HCT116 (cell line): Measurements from ENCODE around the gene CDK2AP2. TPM values are rescaled to one million over a fixed set of nuclear protein-coding genes. Genes with fewer than 3 reads are reported as not detected.
"Not testable (repeated sequence)": the region's sequence is repeated elsewhere in the genome, so short reads cannot be mapped to it uniquely, and the experiment has no call there.

ENCODE experiments used
- ATAC-seq: fragments of 200-7000 bp; cut with Tn5 transposase; 2 replicates; pipeline ENCODE4 v1.9.1; 2020; ENCODE audit warnings: mild to moderate bottlenecking, moderate library complexity
- BruUV-seq: library from RNA; stranded (reverse); fragments of 400-500 nt; replicated peaks from 2 replicates; lab custom pipeline; 2021; lab: Mats Ljungman, UMichigan
- CTCF ChIA-PET: fragments of 300-600 bp; sonication (Branson Sonifier 250); formaldehyde crosslinking; loops from one replicate; lab custom pipeline; 2021; ENCODE audit warnings: antibody characterized with exemption; lab: Charles Lee
- POLR2A ChIA-PET: fragments of 300-600, 350-600 bp; sonication (Branson Sonifier 250); formaldehyde crosslinking; loops from one replicate; lab custom pipeline; 2021; ENCODE audit warnings: antibody characterized with exemption; lab: Charles Lee
- RAD21 ChIA-PET, 2 experiments: fragments of 300-600 bp; sonication (Branson Sonifier 250); formaldehyde crosslinking; loops; one replicate each; lab custom pipeline; 2023; ENCODE audit warnings: low total read pairs in 2 of 2; ENCODE audit not compliant: uncharacterized antibody in 2 of 2, unreplicated experiment in 2 of 2, low non-redundant PET in 1 of 2; lab: Charles Lee
- DNase-seq: peaks from one replicate; pipeline ENCODE4 v3.0.0-alpha.2; 2010; ENCODE audit warnings: low read depth, low spot score
- H2AFZ ChIP-seq: fragments of 200-600 bp; shearing (Covaris generic), sonication (generic); 2 replicates; pipeline ENCODE4 v1.6.1; 2017; ENCODE audit warnings: low read depth, mixed run types, mixed read lengths, antibody characterized with exemption, low read length; ENCODE audit not compliant: poor library complexity, severe bottlenecking
- H3K27ac ChIP-seq: 2 replicates; pipeline ENCODE4 v1.5.1; 2012; ENCODE audit warnings: low read depth, low read length
- H3K27me3 ChIP-seq: fragments of 200-600 bp; sonication (generic); 2 replicates; pipeline ENCODE4 v1.6.1; 2016; ENCODE audit warnings: mixed run types, low read length, mixed read lengths; ENCODE audit not compliant: insufficient read depth
- H3K36me3 ChIP-seq, 2 experiments: fragments of 200-500 bp in 1 of 2; fragments of 200-600 bp in 1 of 2; sonication (Bioruptor generic) in 1 of 2; sonication (generic) in 1 of 2; 2 replicates each; pipeline versions ENCODE4 v1.5.1 to v1.6.1; 2014 to 2016; ENCODE audit warnings: low read length in 2 of 2, inconsistent platforms in 1 of 2, mixed read lengths in 1 of 2, mixed run types in 1 of 2; ENCODE audit not compliant: insufficient read depth in 2 of 2, control insufficient read depth in 1 of 2
- H3K4me1 ChIP-seq, 2 experiments: fragments of 200-600 bp in 1 of 2; sonication (generic) in 1 of 2; 2 replicates each; pipeline versions ENCODE4 v1.5.1 to v1.6.1; 2012 to 2017; ENCODE audit warnings: low read length in 2 of 2, inconsistent platforms in 1 of 2, mild to moderate bottlenecking in 1 of 2, mixed read lengths in 1 of 2, mixed run types in 1 of 2, moderate library complexity in 1 of 2; ENCODE audit not compliant: insufficient read depth in 2 of 2, control insufficient read depth in 1 of 2
- H3K4me2 ChIP-seq: fragments of 200-600 bp; sonication (generic); 2 replicates; pipeline ENCODE4 v1.6.1; 2017; ENCODE audit warnings: mixed run types, low read length, mixed read lengths
- H3K4me3 ChIP-seq, 2 experiments: fragments of 200-600 bp in 1 of 2; sonication (generic) in 1 of 2; replicated peaks in 1 of 2; 2 replicates each; pipeline ENCODE4 v1.5.1; 2011 to 2016; ENCODE audit warnings: low read length in 2 of 2, control low read depth in 1 of 2, low read depth in 1 of 2, mild to moderate bottlenecking in 1 of 2, mixed read lengths in 1 of 2, mixed run types in 1 of 2
- H3K79me2 ChIP-seq: fragments of 200-600 bp; sonication (generic); 2 replicates; pipeline ENCODE4 v1.6.1; 2017; ENCODE audit warnings: mild to moderate bottlenecking, mixed run types, low read length, moderate library complexity, mixed read lengths; ENCODE audit not compliant: insufficient read depth
- H3K9ac ChIP-seq: fragments of 200-600 bp; sonication (generic); 2 replicates; pipeline ENCODE4 v1.6.1; 2016; ENCODE audit warnings: low read length, mixed read lengths
- H3K9me2 ChIP-seq: fragments of 200-600 bp; sonication (generic), shearing (Covaris generic); 2 replicates; pipeline ENCODE4 v1.6.1; 2017; ENCODE audit warnings: mixed run types, mild to moderate bottlenecking, moderate library complexity; ENCODE audit not compliant: insufficient read depth
- H3K9me3 ChIP-seq, 2 experiments: fragments of 200-500 bp in 1 of 2; fragments of 200-600 bp in 1 of 2; sonication (Bioruptor generic) in 1 of 2; sonication (generic) in 1 of 2; 2 replicates each; pipeline ENCODE4 v1.6.1; 2014 to 2017; ENCODE audit warnings: low read length in 2 of 2, mixed read lengths in 2 of 2, inconsistent platforms in 1 of 2, low read depth in 1 of 2, mild to moderate bottlenecking in 1 of 2, mixed run types in 1 of 2, moderate library complexity in 1 of 2; ENCODE audit not compliant: control insufficient read depth in 1 of 2, insufficient read depth in 1 of 2
- H4K20me1 ChIP-seq: fragments of 200-600 bp; sonication (generic), shearing (Covaris generic); 2 replicates; pipeline ENCODE4 v1.6.1; 2017; ENCODE audit warnings: mixed run types, mild to moderate bottlenecking, moderate library complexity; ENCODE audit not compliant: insufficient read depth
- CBX3 ChIP-seq: IDR thresholded peaks from 2 replicates; pipeline ENCODE4 v1.6.1; 2012; ENCODE audit warnings: low read depth
- CEBPB ChIP-seq: IDR thresholded peaks from 2 replicates; pipeline ENCODE4 v1.6.1; 2012; ENCODE audit warnings: low read depth
- CTCF ChIP-seq, 3 experiments: fragments of 200-600 bp in 1 of 3; sonication (generic) in 1 of 3; IDR thresholded peaks in 2 of 3; conservative IDR thresholded peaks in 1 of 3; 2 replicates each; pipeline ENCODE4 v1.5.1; 2012 to 2017; ENCODE audit warnings: low read depth in 2 of 3, low read length in 2 of 3, antibody characterized with exemption in 1 of 3, borderline replicate concordance in 1 of 3, control low read depth in 1 of 3, mild to moderate bottlenecking in 1 of 3, mixed read lengths in 1 of 3, mixed run types in 1 of 3, moderate library complexity in 1 of 3; ENCODE audit not compliant: insufficient read depth in 1 of 3
- ELF1 ChIP-seq: IDR thresholded peaks from 2 replicates; pipeline ENCODE4 v1.6.1; 2012; ENCODE audit warnings: low read depth, borderline replicate concordance
- EZH2 ChIP-seq: fragments of 200-600 bp; sonication (generic); IDR thresholded peaks from 2 replicates; pipeline ENCODE4 v1.6.1; 2017; ENCODE audit warnings: antibody characterized with exemption, mixed run types
- EZH2phosphoT487 ChIP-seq: fragments of 200-600 bp; IDR thresholded peaks from 2 replicates; pipeline ENCODE4 v1.6.1; 2018; ENCODE audit warnings: antibody characterized with exemption, borderline replicate concordance
- FOSL1 ChIP-seq: IDR thresholded peaks from 2 replicates; pipeline ENCODE4 v1.6.1; 2012; ENCODE audit warnings: low read depth
- MAX ChIP-seq: IDR thresholded peaks from 2 replicates; pipeline ENCODE4 v1.6.1; 2012
- POLR2A ChIP-seq: IDR thresholded peaks from 2 replicates; pipeline ENCODE4 v1.7.0; 2011; ENCODE audit warnings: borderline replicate concordance; ENCODE audit not compliant: insufficient read depth, insufficient read length; ENCODE audit errors: extremely low read depth
- POLR2AphosphoS5 ChIP-seq: IDR thresholded peaks from 2 replicates; pipeline ENCODE4 v1.6.1; 2011; ENCODE audit warnings: mild to moderate bottlenecking, low read depth, low read length, moderate library complexity
- RAD21 ChIP-seq: IDR thresholded peaks from 2 replicates; pipeline ENCODE4 v1.6.1; 2012; ENCODE audit warnings: low read depth, mild to moderate bottlenecking
- REST ChIP-seq: IDR thresholded peaks from 2 replicates; pipeline ENCODE4 v1.6.1; 2012; ENCODE audit warnings: low read depth
- SP1 ChIP-seq: IDR thresholded peaks from 2 replicates; pipeline ENCODE4 v1.6.1; 2012; ENCODE audit warnings: low read depth
- SRF ChIP-seq: IDR thresholded peaks from 2 replicates; pipeline ENCODE4 v1.6.1; 2012; ENCODE audit warnings: low read depth
- ZBTB33 ChIP-seq: IDR thresholded peaks from 2 replicates; pipeline ENCODE4 v1.6.1; 2011; ENCODE audit warnings: mild to moderate bottlenecking, low read length, moderate library complexity; ENCODE audit not compliant: insufficient replicate concordance; ENCODE audit errors: extremely low read depth
- ZFX ChIP-seq: fragments of 450-650 bp; IDR thresholded peaks from 2 replicates; pipeline ENCODE4 v1.6.1; 2017
- intact Hi-C: fragments of 100-400 bp; cut with micrococcal nuclease; formaldehyde crosslinking; loops from 2 replicates; pipeline ENCODE4 v1.10.0; 2022
- total RNA-seq: library from RNA; stranded (reverse); gene quantifications from one replicate; pipeline ENCODE4 v1.2.1, GENCODE V29; 2021; ENCODE audit not compliant: unreplicated experiment

Gene CDK2AP2
- total RNA-seq, 1 experiment from 2014 or later, result 53.6 TPM

- Histone ChIP-seq H2AFZ (no peak overlapping the region), H3K9me3 (no peaks in the 10 kb centered on the region), H3K27me3 (no peaks in the 10 kb centered on the region), H3K79me2 (no peaks in the 10 kb centered on the region), H3K27ac (no peak overlapping the region), H3K9me2 (no peaks in the 10 kb centered on the region), H3K4me2 (no peak overlapping the region), H3K4me3 (no peak overlapping the region), H4K20me1 (no peaks in the 10 kb centered on the region), H3K9ac (no peak overlapping the region), H3K4me1 (peaks cover 0 to 2% of the 10 kb centered on the region in 2 experiments; a peak in 3 of 4 replicates), H3K36me3 (no peaks in the 10 kb centered on the region)
- ChIA-PET POLR2A (no interaction called here), RAD21 (no interaction called here), CTCF (no interaction called here)
- intact Hi-C loops, result no loop called here
- ATAC-seq (no peak), DNase-seq (no peak)
- BruUV-seq, result no TSS peak
- TF ChIP-seq RAD21, result no peak
- no peak for TF ChIP-seq EZH2
- no peak for TF ChIP-seq MAX
- TF ChIP-seq POLR2A, result no peak
- TF ChIP-seq REST, result no peak
- TF ChIP-seq SRF, result no peak
- no peak for TF ChIP-seq ZFX
- no peak for TF ChIP-seq SP1
- no peak for TF ChIP-seq CEBPB
- no peak for TF ChIP-seq CTCF (IDR thresholded peaks at IDR 0.05 in 2 of 3, conservative IDR thresholded peaks at IDR 0.05 in 1 of 3; ENCODE audit: borderline replicate concordance in 1 of 3, insufficient read depth in 1 of 3, low read depth in 2 of 3, low read length in 2 of 3)
- TF ChIP-seq ELF1, result no peak
- TF ChIP-seq FOSL1, result no peak
- no peak for TF ChIP-seq POLR2AphosphoS5
- no peak for TF ChIP-seq CBX3
- no peak for TF ChIP-seq ZBTB33
- no peak for TF ChIP-seq EZH2phosphoT487
Observed at GRCh38 chr11:67514116-67514515, 6.2 kb upstream of the CDK2AP2 start.

GRCh38 chr11:67511558-67511957, 3.6 kb upstream of the CDK2AP2 start:
- H3K9me3 ChIP-seq, CTCF ChIA-PET, intact Hi-C loops, POLR2A ChIA-PET, H3K4me2 ChIP-seq, H2AFZ ChIP-seq, H3K27me3 ChIP-seq, H3K27ac ChIP-seq, H3K36me3 ChIP-seq, H3K79me2 ChIP-seq, H3K9me2 ChIP-seq, H3K9ac ChIP-seq, H3K4me3 ChIP-seq, DNase-seq, RAD21 ChIA-PET, ATAC-seq, BruUV-seq, H4K20me1 ChIP-seq: not testable (repeated sequence)
- peaks cover 11 to 20% of the 10 kb centered on the region in 2 experiments for H3K4me1 ChIP-seq
